HG03469 (cell line): ENCODE results near the gene AADACL2.
"Not testable (repeated sequence)": the region's sequence is repeated elsewhere in the genome, so short reads cannot be mapped to it uniquely, and the experiment has no call there.

ENCODE experiments used
- ATAC-seq: cut with Tn5 transposase; IDR thresholded peaks from one replicate; pipeline ENCODE4 v1.9.1; 2021; ENCODE audit warnings: mild to moderate bottlenecking, moderate library complexity, moderate number of reproducible peaks; ENCODE audit not compliant: unreplicated experiment

The AADACL2 gene

DNA sequence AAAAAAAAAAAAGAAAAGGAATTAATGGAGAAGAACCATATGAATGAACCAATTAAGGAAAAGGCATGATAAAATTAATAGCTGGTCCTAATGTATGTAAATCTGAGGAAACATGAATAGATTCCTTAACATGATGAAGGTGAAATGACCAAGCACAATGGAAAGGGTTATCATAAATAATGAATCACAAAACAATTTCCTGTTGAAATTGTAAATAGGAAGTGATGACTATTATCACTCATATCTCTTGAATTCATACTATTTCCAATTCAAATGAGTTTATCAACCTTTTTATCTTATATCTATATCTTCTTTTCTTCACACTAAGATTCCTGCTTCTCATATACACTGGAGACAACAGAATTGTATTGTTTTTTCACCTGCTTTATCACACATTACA is 32.0 kb downstream of the AADACL2 start:
- ATAC-seq = no peak

DNA sequence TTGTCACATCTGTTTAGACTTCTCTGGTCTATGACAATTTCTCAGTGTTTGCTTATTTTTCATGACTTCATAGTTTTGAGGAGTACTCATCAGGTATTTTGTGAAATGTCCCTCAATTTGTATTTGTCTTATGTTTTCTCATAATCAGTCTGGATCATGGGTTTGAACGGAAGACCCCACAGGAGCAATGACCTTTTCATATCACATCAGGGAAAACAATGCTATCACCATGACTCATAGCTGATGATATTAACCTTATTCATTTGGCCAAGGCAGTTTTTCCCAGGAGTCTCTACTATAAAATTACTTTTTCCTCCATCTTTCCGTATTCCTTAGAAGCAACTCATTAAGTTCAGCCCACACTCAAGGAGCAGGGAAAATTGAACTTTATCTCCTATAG is 32.7 kb downstream of the AADACL2 start:
- ATAC-seq = no peak

DNA sequence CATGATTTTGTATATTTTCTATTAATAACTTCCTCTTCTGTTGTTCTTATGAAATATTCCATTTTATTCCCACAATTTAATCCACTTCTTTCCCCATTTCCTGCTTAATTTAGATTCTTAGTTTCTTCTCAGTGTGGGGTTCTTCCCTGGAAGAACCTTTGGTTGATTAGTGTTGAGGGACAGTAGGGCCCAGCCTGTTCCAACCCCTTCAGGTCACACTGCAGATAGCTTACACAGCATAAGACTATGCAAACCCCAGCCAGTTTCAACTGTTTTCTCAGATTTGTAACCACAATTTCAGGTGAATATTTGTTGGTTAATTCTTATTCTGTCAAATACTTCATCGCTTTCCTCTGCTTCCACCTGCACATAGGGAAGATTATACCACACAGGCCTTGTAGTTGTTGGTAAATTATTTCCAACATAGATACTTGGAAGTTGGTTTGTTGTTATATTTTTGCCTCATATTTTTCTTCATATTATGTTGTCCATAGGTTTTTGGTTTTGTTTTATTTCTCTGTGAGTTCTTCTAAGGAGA is 34.7 kb downstream of the AADACL2 start:
- ATAC-seq = no peak

DNA sequence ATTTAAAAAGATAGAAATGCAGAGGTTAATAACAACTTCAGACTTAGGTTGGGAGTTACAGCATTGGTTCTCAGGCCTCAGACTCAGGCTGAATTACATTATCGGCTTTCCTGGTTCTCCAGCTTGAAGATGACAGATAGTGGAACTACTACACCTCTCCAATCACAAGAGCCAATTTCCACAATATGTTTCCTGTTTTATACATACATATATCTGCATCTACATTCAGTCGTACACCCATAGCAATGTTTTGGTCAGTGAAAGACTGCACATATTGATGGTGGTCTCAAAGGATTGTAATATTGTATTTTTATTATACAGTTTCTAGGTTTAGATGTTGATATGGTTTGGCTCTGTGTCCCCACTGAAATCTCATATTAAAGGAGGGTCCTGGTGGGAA is 35.4 kb downstream of the AADACL2 start:
- no peak for ATAC-seq

DNA sequence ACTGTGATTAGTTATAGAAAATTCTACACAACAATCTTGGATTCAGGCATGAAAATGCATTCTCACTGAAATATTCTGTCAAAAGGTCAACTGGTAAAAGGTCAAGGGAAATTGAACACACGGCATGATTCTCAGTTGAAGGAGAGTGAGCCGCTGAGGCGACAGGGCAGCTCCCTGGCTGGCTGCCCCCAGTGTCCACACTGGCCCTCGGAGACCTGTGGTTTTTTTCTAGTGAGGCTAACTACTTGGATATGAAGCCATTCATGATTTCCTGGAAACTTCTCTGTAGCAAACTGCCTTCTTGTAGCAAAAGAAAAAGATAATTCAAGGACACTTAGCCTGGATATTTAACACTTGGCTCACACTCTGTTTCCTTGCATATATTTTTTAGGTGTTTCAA is 37.2 kb downstream of the AADACL2 start:
- no peak for ATAC-seq

DNA sequence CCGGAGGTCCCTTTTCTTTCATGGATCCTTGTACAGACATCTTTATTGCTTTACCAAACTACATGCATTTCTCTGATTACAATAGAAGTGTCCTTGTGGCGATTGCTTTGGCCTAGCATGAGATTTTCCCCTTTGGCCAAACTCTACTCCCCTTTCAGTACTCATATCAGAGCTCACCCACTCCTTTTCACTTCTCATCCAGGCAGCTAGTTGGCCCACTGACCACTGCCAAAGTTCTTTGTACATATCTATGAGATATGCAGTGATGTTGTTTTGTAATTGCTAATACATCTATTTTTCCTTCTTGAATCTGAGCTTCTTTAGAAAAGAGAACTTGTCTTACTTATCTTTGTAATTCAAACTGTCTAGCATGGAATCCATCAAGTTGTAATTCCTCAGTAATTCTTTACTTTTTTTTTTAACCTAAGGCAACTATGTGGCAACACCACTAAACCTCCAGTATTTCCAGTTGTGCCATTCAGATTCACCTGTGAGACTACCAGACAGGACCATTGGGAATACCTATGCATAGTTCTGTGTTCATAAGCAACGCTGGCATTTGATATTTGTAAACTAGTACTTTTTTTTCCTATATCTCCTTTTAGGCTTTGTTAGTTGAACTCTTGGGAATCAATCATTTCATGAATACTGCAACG is 39.2 kb downstream of the AADACL2 start:
- ATAC-seq = no peak

DNA sequence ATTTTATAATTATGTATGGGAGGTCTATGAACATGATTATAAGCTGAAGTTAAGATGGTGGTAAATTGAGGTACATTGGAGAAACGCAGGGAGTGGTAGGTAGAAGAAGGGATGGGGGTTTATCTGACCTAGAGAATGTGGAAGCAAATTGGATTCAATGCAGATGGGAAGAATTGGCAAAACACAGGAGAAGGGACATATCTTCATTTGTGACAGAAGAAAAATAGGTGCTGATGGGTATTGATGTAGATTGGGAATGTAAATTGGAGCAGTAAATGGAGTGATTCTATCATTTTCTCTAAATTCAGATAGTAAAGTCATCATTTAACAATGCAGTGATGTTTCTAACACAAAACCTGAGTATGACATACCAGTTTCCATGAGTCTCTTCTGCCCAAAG is 40.5 kb downstream of the AADACL2 start:
- ATAC-seq = no peak

DNA sequence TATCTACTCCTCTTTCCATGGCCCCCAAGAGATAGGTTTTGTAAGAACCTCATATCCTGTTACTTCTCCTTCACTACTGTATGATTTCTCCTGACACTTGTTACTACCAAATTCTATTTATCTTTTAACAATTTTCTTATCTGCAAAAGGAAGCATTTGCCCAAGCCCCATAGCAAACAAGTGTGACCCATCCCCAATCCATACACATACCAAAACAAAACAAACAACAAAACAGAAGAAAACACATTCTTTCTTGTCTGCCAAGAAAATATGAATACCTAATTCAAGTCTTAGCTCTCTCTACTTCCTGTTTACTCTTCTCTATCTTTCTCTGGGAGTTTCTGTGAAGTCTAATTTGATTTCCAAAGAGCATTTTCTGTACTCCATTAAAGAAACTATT is 41.2 kb downstream of the AADACL2 start:
- no peak for ATAC-seq

DNA sequence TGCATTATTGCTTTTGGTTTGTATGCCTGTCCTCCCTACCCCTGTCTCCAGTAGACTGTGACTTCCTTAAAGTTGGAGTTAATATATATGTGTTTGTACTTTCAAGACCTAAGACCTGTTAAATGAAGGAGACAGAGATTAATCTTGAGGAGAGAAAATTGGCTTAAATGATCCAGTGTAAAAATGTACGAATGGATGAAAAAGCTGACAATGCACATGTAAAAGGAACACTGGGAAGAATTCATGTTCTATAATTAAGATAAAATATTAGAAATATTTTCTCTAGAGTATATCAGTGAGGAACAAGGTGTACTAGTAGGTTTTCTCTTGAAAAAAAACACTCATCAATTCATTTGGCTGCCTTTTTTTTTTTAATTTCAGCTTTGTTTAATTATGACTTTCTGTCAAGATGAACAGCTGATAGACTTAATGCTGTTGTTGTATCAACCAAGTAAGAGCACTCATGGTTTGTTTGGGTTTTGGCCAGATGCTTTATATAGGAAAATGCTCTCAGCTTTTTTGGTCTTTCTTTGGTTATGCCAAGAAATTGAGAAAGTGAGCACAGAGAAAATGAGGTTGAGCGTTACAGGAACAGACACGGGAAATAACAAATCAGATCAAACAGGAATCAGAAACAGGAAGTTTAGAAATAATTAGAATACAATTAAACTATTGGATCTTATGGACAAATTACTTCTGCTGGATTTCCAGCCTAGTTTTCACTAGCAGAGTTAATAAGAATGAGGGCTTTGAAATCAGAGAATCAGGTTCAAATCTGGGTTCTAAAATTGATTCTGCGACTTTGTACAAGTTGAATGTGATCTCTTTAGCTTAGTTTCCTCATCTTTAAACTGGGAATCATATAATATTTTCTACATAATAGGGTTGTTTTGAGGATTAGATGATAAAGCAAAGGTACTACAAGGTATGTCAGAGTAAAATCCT is 41.9 kb downstream of the AADACL2 start:
- ATAC-seq = no peak

DNA sequence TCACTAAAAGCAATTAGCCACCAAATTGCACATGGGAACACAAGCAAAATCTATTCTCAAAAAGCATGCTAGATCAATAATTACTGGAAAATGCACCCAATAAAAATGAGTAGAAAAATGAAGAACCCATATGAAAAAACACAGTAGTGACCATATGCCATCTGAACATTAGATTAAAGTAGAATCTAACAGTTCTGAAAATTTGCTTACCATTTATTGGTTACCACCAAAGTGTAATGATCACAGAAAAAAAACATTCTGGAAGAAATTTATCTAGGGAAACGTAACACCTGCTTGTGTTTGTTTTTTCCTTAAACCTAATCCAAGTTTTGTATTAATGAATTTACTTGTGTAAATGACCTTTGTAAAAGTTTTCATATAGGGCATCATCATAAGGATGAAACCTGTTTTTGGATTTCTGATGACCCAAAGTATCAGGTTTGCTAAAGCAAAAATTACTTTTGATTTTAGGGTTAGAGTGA is 42.6 kb downstream of the AADACL2 start:
- ATAC-seq = no peak

DNA sequence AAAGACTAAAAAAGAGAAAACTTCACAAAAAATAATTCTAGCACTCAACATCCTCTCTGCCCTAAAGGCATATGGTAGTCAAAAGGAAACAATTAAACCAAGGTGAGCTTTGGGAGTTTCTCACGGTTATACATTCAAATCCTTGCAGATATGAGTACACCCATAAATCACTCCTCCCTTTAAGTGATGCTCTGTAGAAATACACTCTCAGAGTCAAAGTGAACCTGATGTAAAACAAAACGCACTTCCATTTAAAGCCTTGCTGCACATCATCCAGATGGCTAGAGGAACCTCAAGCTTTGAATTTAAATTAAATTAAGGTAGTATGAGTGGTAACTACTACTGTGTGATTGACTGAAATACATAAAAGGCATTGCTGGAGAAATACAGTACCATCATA is 44.2 kb downstream of the AADACL2 start:
- ATAC-seq = no peak

DNA sequence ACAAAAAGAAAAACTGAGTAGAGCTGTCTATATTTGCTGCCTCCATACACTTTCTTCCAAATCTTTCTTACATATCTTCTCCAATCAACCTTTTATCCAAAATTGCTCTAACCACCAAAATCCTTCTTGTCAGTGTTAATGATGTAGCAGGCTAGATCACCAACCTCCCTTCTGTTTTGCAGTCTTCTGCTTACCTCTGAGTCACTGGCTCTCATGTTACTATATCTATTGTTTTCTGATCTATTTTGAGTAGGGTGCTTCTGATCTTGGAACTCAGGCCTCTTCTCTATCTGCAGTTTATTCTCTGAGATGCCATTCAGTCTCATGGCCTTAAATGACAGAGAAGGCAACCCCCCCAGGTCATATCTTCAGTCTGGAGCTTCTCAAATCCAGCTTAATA is 53.9 kb downstream of the AADACL2 start:
- no peak for ATAC-seq

DNA sequence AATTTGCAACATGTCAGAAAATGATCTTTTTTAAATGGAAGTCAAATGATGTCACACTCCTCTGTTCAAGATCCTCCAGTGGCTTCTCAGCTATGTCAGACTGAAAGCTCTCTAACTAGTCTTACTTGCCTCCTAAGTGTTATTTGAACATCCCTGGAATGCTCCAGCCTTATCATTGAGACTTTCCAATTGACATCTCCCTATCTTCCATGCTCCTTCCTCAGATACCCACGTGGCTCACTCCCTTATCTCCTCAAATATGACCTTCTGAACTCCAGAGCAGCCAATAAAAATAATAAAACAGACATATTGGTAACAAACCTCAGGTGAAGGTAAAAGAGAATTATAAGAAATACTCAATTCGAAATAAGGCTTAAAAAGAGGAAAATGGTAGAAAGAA is 54.7 kb downstream of the AADACL2 start:
- no peak for ATAC-seq

DNA sequence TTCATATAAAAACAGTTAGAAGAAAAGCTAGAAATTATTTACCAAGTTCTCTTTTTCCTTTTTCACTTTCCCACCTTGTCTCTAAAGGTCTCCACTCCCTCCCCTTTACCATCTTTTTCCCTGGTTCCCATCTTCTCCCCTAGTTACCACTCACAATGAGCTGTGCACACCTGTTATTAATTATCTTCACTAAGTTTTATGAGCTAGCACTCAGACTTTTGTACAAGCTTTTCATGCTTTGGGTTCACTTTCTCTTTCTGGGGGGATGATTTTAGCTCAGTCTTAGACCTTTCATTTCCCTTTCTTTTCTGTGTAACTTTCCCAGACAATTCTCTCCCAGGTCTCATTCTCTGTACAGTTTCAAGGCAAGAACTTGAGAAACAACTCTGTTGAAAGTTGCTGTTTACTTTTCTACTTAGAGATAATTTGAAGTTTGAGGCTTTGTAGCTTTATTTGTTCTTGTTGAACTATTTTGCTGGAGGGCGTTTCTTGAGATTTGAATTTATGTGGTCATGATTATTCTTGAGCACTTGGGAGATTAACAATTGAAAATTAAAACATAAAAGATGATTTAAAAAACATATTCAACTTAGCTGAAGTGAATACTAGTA is 56.2 kb downstream of the AADACL2 start:
- no peak for ATAC-seq

DNA sequence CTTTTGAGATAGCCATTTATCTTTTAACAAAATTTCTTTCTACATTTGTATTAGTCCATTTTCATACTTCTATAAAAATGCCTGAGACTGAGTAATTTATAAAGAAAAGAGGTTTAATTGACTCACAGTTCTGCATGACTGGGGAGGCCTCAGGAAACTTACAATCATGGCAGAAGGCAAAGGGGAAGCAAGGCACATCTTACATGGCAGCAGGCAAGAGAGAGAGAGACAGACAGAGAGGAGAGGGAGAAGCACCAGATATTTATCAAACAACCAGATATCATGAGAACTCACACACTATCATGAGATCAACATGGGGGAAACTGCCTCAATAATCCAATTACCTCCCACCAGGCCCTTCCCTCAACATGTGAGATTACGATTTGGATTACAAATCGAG is 57.0 kb downstream of the AADACL2 start:
- not testable (repeated sequence) for ATAC-seq

DNA sequence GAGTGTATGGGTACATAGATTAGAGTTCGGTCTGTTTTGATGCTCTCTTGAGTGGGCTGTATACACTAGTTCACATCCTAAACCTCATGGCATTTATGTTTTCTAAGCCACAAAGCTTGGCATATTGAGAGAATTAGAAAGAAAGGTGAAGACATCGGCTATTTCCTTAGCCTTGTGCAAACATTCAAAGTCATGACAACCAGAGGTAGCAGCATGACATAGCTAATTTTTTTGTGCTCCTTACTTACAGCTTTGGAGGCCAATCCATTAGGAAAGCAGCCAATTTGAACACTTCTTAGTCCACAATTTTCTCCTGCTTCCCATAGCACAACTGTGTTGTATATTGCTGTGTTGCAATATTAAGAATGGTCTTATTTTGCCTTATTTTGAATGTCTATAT is 58.7 kb downstream of the AADACL2 start:
- no peak for ATAC-seq

DNA sequence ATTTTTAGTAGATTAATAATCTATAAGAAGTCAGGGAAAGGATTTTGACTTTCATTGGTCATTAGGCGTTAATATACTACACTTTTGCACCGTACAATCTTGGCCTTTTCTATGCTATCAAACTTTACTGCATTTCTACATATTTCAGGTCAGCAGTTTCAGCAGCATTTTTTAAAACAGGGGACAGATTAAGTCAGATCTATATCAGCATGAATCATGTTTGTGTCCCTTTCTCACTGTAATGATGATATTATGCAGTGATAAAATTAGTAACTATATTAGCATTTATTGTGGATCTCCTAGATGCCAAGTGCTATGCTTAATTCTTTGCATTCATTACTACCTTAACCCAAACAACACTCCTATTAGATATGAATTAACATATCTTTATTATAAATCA is 59.9 kb downstream of the AADACL2 start:
- no peak for ATAC-seq

DNA sequence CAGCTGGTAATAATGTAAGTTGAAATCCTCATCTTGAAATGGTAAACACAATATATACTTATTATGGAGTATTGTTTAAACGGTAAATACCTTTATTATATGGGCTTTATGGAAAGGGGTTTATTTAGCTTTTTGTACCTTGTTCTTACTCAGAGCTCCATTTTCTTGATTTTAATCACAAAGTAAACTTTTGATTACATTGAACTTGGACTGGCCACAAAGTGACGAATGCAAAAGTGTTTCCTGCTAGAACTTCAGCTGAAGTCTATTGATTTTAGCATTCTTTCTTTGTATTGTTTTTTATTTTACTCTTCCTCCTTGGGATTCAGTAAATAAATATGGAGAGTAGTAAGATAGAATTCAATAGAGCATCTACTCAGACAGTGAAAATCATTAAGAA is 60.4 kb downstream of the AADACL2 start:
- no peak for ATAC-seq

DNA sequence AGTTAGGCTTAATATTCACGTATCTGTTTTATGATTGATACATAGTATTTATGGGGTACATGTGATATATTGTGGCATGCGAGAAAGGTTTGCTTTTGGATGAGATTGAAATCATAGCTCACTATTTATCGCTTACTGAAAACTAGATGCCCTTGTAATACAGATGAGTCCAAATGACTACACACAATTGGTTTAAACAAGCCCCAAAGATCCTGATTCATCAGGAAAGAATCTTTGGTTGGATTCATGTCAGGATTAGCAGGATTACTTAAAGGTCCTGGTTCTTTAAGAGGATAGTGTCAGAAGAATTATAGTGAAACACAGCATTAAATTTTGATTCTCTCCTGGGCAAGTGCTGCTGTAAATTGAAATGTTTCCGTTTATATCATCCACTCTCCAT is 61.5 kb downstream of the AADACL2 start:
- ATAC-seq = no peak

DNA sequence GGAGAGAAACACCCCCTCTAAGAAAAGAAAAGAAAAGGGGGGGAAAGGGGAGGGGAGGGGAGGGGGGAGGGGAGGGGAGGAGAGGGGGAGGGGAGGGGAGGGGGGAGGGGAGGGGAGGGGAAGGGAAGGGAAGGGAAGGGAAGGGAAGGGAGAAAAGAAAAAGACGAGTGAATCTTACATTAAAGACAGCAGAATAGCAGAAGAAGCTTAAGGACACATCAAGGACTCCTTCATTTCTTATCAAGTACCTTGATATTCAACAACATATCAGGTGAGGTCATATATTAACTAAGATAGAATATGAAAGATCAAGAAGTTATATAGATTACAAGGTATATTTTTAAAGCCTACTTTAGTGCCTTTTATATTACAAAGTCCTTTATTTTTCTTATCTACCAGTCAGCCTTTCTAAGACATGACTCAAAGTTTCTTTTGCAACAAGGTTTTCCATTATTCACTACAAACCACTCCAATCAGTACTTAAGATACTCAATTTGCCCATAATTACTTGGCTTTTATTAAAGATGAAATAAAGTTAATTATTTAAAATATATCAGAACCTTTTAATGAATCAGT is 62.5 kb downstream of the AADACL2 start:
- ATAC-seq = no peak

DNA sequence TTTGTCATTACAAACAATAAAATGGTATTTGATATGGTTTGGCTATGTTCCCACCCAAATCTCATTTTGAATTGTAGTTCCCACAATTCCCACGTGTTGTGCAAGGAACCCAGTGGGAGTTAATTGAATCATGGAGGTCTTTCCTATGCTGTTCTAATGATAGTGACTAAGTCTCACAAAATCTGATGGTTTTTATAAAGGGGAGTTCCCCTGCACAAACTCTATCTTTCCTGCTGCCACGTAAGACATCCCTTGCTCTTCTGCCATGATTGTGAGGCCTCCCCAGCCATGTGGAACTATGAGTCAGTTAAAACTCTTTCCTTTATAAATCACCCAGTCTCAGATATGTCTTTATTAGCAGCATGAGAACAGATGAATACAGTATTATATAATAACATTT is 64.7 kb downstream of the AADACL2 start:
- no peak for ATAC-seq
